HUES48 (cell line): ENCODE measurements around the gene OR2D3.
"Not testable (repeated sequence)": the region's sequence is repeated elsewhere in the genome, so short reads cannot be mapped to it uniquely, and the experiment has no call there.

Experiments
- H3K27ac ChIP-seq: one replicate; pipeline ENCODE4 v1.7.0; 2013; ENCODE audit warnings: low read depth, low read length, inconsistent platforms
- H3K27me3 ChIP-seq: 2 replicates; pipeline ENCODE4 v1.6.1; 2013; ENCODE audit warnings: mild to moderate bottlenecking, low read length; ENCODE audit not compliant: control insufficient read depth, insufficient read depth
- H3K36me3 ChIP-seq: 2 replicates; pipeline ENCODE4 v1.6.1; 2013; ENCODE audit warnings: low read length; ENCODE audit not compliant: control insufficient read depth, insufficient read depth
- H3K4me1 ChIP-seq: 2 replicates; pipeline ENCODE4 v1.6.1; 2013; ENCODE audit warnings: mild to moderate bottlenecking, low read length; ENCODE audit not compliant: control insufficient read depth, insufficient read depth
- H3K4me3 ChIP-seq: 2 replicates; pipeline ENCODE4 v1.5.1; 2013; ENCODE audit warnings: mild to moderate bottlenecking, low read depth, low read length
- H3K9ac ChIP-seq: 2 replicates; pipeline ENCODE4 v1.6.1; 2013; ENCODE audit warnings: mild to moderate bottlenecking, low read depth, low read length, moderate library complexity
- H3K9me3 ChIP-seq: 2 replicates; pipeline ENCODE4 v1.6.1; 2013; ENCODE audit warnings: low read length; ENCODE audit not compliant: control insufficient read depth, insufficient read depth

Gene OR2D3, protein sequence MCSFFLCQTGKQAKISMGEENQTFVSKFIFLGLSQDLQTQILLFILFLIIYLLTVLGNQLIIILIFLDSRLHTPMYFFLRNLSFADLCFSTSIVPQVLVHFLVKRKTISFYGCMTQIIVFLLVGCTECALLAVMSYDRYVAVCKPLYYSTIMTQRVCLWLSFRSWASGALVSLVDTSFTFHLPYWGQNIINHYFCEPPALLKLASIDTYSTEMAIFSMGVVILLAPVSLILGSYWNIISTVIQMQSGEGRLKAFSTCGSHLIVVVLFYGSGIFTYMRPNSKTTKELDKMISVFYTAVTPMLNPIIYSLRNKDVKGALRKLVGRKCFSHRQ

GRCh38 chr11:6920702-6921101 is at the start of gene OR2D3:
Gene OR2D3, plus strand, starts transcription at chr11:6921002. Its CDS starts 0 bp downstream, at chr11:6921002.
- H3K9me3 ChIP-seq, result no peaks in the 10 kb centered on the region
- no peak within 1 kb of the TSS for H3K27ac ChIP-seq
- H3K4me3 ChIP-seq, result no peak within 1 kb of the TSS
- no peaks in the 10 kb centered on the region for H3K27me3 ChIP-seq
- no peaks in the 10 kb centered on the region for H3K36me3 ChIP-seq
- H3K4me1 ChIP-seq, result peaks cover 3% of the 10 kb centered on the region; the same call in 1 of the 2 replicates
- H3K9ac ChIP-seq, result no peak within 1 kb of the TSS

DNA sequence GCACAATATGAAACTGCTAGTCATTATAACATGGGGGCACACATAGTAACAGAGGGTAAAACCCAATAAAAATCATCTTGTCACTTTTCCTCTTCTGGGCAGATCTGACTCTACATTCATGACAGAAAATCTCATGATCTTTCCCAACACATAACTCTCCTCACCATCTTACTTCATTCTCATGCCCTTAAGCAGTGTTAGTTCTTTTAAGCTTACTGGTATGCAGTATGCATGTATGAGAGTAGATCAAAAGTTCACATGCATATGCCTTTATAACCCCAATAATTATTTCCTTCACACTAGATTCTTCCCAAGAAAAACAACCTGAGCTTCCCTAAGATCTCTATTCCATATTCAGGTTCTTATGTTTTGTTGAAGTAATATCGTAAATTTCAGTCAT is 49.5 kb upstream of the OR2D3 start:
- Histone ChIP-seq H3K36me3 (no peaks in the 10 kb centered on the region), H3K9ac (no peak overlapping the region)

DNA sequence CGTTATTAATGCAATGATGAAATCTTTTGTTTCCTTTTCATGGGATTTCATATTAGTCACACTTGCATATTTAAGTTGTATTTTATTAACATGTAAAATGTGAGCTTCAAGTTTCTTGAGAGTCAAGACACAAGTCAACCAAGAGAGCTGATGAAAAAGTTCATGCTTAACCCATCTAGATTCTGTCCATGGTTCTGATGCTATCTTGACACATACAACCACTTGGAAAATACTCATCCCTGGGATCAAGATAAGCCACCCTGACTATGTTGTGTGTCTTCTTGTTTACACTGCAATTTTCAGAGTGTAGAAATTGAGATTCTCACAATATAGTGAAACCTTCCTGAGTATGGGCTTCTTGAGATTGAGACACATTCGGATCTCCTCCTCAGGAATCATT is 45.0 kb upstream of the OR2D3 start:
- Histone ChIP-seq H3K27me3 (no peaks in the 10 kb centered on the region), H3K27ac (no peak overlapping the region), H3K36me3 (no peaks in the 10 kb centered on the region), H3K4me3 (no peak overlapping the region), H3K4me1 (no peaks in the 10 kb centered on the region), H3K9me3 (no peaks in the 10 kb centered on the region; the same call in 1 of the 2 replicates), H3K9ac (no peak overlapping the region)

More for the DNA sequence above, 49.5 kb upstream of the OR2D3 start:
- H3K9me3 ChIP-seq, result no peaks in the 10 kb centered on the region
- H3K4me1 ChIP-seq, result no peaks in the 10 kb centered on the region
- no peaks in the 10 kb centered on the region for H3K27me3 ChIP-seq
- no peak overlapping the region for H3K27ac ChIP-seq
- H3K4me3 ChIP-seq, result no peak overlapping the region

GRCh38 chr11:6876325-6876724 is 44.5 kb upstream of the OR2D3 start, which contains the start of gene OR10A4:
Gene OR10A4, plus strand, starts transcription at chr11:6876625. Its CDS starts 23 bp downstream, at chr11:6876648.
- H3K4me3 ChIP-seq, result no peak within 1 kb of the TSS
- no peak within 1 kb of the TSS for H3K9ac ChIP-seq
- no peaks in the 10 kb centered on the region for H3K27me3 ChIP-seq
- no peaks in the 10 kb centered on the region for H3K4me1 ChIP-seq
- no peaks in the 10 kb centered on the region for H3K36me3 ChIP-seq
- no peak within 1 kb of the TSS for H3K27ac ChIP-seq
- no peaks in the 10 kb centered on the region; the same call in 1 of the 2 replicates for H3K9me3 ChIP-seq

GRCh38 chr11:6876914-6877313 is 43.9 kb upstream of the OR2D3 start:
- no peaks in the 10 kb centered on the region; the same call in 1 of the 2 replicates for H3K9me3 ChIP-seq
- H3K4me3 ChIP-seq, result no peak overlapping the region
- H3K9ac ChIP-seq, result no peak overlapping the region
- no peaks in the 10 kb centered on the region for H3K27me3 ChIP-seq
- no peak overlapping the region for H3K27ac ChIP-seq
- no peaks in the 10 kb centered on the region for H3K36me3 ChIP-seq
- H3K4me1 ChIP-seq, result no peaks in the 10 kb centered on the region

DNA sequence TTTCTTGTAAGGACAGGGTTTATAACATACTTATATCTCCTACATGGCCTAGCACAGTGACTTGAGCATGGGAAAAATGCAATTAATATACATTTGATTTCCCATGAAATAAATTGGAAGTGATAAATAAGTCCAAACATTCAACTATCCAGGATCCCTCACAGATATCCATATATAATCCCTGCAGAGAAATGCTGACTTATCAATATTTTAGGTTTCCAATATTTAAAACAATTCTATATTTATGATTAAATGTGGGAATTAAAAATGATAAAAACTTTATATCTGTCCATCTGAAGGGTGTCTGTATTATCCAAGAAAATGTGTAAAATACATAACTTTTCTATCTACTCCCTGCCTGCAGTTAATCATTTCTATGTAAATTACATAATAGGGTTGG is 38.1 kb upstream of the OR2D3 start:
- Histone ChIP-seq H3K9me3 (no peaks in the 10 kb centered on the region), H3K36me3 (no peaks in the 10 kb centered on the region), H3K4me1 (no peaks in the 10 kb centered on the region), H3K27ac (no peak overlapping the region), H3K4me3 (no peak overlapping the region), H3K9ac (no peak overlapping the region), H3K27me3 (no peaks in the 10 kb centered on the region)

DNA sequence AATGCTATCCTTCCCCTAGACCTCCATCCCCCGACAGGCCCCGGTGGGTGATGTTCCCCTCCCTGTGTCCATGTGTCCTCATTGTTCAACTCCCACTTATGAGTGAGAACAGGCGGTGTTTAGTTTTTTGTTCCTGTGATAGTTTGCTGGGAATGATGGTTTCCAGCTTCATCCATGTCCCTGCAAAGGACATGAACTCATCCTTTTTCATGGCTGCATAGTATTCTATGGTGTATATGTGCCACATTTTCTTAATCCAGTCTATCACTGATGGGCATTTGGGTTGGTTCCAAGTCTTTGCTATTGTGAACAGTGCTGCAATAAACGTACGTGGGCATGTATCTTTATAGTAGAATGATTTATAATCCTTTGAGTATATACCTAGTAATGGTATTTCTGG is 33.1 kb upstream of the OR2D3 start:
- not testable (repeated sequence) for H3K9me3 ChIP-seq, H3K9ac ChIP-seq, H3K4me3 ChIP-seq, H3K27ac ChIP-seq, H3K36me3 ChIP-seq, H3K27me3 ChIP-seq, H3K4me1 ChIP-seq

GRCh38 chr11:6888830-6889229 is 32.0 kb upstream of the OR2D3 start:
- Histone ChIP-seq H3K27me3 (no peaks in the 10 kb centered on the region), H3K27ac (no peak overlapping the region), H3K4me1 (no peaks in the 10 kb centered on the region), H3K4me3 (no peak overlapping the region), H3K9ac (no peak overlapping the region), H3K9me3 (no peaks in the 10 kb centered on the region), H3K36me3 (no peaks in the 10 kb centered on the region)

DNA sequence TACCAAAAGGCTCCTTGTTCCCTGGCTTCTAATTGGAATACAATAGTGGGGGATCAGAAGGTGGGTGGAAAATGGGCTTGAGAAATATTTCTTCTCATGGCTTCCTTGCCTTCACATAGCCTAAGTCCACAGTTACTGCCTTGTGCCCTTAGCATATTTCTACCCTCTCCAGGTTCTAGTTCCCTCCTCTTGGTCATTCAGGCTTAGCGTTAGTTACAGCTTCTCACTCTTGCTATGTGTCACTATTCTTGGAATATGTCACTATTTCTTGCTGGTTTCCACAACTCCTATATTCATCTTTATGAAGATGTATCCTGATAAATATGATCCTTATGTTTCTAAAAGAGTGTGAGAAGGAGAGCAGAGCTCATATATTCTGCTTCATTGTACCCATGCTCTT is 31.0 kb upstream of the OR2D3 start:
- no peaks in the 10 kb centered on the region for H3K9me3 ChIP-seq
- no peak overlapping the region for H3K27ac ChIP-seq
- H3K36me3 ChIP-seq, result no peaks in the 10 kb centered on the region
- H3K4me3 ChIP-seq, result no peak overlapping the region
- no peak overlapping the region for H3K9ac ChIP-seq
- no peaks in the 10 kb centered on the region for H3K4me1 ChIP-seq
- H3K27me3 ChIP-seq, result no peaks in the 10 kb centered on the region

DNA sequence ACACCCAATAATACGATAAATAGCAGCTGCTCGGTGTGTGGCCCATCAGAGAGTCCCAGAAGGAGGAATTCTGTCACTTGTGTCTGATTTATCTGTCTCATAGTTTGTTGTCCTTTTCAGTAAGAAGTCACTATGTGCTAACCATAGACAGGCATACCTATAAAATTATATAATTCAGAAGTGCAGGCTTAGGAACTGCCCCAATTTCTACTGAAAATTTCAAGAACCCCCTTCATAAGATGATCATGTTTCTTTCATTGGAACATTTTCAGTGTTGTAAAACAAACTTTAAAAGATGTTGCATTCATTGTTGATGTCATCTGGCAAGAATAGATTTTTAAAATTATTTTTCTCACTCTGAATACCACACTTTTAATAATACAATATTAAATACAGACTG is 28.4 kb upstream of the OR2D3 start, which contains the start of gene OR2D2:
OR2D2 (minus strand) TSS at position 101 of the 400 bp plus-strand sequence; CDS start at position 101, 0 bp downstream.
- Histone ChIP-seq H3K9me3 (no peaks in the 10 kb centered on the region), H3K36me3 (no peaks in the 10 kb centered on the region), H3K27ac (no peak within 1 kb of the TSS), H3K4me3 (no peak within 1 kb of the TSS), H3K9ac (no peak within 1 kb of the TSS), H3K4me1 (no peaks in the 10 kb centered on the region), H3K27me3 (no peaks in the 10 kb centered on the region)

DNA sequence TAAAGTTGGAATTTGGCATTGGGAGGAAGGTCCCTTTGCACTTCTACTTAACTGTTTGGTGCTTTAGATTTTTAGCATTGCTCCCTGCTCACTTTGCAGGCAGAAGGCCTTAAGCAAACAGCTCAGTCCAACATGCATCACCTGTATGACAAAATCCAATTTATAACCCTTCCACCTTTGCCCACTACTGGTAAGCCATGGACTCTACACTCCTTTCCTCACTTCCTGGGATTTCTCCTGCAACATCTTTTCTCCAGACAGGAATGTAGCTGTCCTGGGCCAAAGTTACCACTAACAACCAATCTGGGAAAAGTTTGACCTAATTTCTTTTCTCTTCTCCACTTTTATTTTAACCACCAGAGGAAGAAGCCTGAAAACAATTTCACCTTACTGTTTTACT is 26.7 kb upstream of the OR2D3 start:
- H3K27ac ChIP-seq, result no peak overlapping the region
- no peaks in the 10 kb centered on the region for H3K36me3 ChIP-seq
- no peaks in the 10 kb centered on the region for H3K4me1 ChIP-seq
- H3K27me3 ChIP-seq, result no peaks in the 10 kb centered on the region
- H3K4me3 ChIP-seq, result no peak overlapping the region
- no peak overlapping the region for H3K9ac ChIP-seq
- H3K9me3 ChIP-seq, result no peaks in the 10 kb centered on the region
